Choroid plexus epithelial cell (primary cell): ENCODE measurements around the gene ASIP.
A peak's percentile ranks its signal among the peaks of the same experiment; 100 is the strongest.
"Not testable (repeated sequence)": the region's sequence is repeated elsewhere in the genome, so short reads cannot be mapped to it uniquely, and the experiment has no call there.

Source experiments
- DNase-seq: peaks from one replicate; pipeline ENCODE4 v3.0.0-alpha.2; 2010; ENCODE audit warnings: low read depth
- H3K4me3 ChIP-seq: 2 replicates; pipeline ENCODE4 v1.5.1; 2011; ENCODE audit warnings: low read depth, mild to moderate bottlenecking, control low read depth, low read length, moderate library complexity
- CTCF ChIP-seq: conservative IDR thresholded peaks from 2 replicates; pipeline ENCODE4 v1.5.1; 2011; ENCODE audit warnings: low read depth, mild to moderate bottlenecking, control low read depth, inconsistent platforms, low read length, moderate library complexity

ASIP gene

DNA sequence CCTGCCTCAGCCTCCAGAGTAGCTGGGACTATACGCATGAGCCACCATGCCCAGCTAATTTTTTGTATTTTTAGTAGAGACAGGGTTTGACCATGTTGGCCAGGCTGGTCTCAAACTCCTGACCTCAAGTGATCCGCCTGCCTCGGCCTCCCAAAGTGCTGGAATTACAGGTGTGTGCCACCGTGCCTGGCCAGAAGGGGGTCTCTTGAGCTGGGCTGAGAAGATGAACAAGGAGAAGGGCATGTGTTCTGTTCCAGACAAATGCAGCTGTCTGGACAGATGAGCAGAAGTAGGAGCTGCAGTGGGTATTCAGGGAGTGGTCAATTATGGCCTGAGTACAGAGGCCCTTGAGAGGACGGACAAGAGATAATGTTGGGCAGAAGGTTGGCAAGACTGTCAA is 46.3 kb downstream of the ASIP start:
- not testable (repeated sequence) for H3K4me3 ChIP-seq
- TF ChIP-seq CTCF = peak; percentile 11

GRCh38 chr20:34290471-34290870 is 49.2 kb downstream of the ASIP start:
- H3K4me3 ChIP-seq = no peak overlapping the region
- no peak for DNase-seq
- TF ChIP-seq CTCF = no peak

More for the DNA sequence above, 46.3 kb downstream of the ASIP start:
- DNase-seq = not testable (repeated sequence)

- H3K4me3 ChIP-seq = no peak overlapping the region
- no peak for DNase-seq
- TF ChIP-seq CTCF = no peak
These were observed 51.3 kb downstream of the ASIP start for GRCh38 chr20:34292496-34292895.

GRCh38 chr20:34293119-34293518 is 51.9 kb downstream of the ASIP start:
- H3K4me3 ChIP-seq = no peak overlapping the region
- TF ChIP-seq CTCF = no peak
- DNase-seq = no peak

GRCh38 chr20:34293589-34293988 is 52.4 kb downstream of the ASIP start:
- DNase-seq = no peak
- no peak overlapping the region for H3K4me3 ChIP-seq
- no peak for TF ChIP-seq CTCF

DNA sequence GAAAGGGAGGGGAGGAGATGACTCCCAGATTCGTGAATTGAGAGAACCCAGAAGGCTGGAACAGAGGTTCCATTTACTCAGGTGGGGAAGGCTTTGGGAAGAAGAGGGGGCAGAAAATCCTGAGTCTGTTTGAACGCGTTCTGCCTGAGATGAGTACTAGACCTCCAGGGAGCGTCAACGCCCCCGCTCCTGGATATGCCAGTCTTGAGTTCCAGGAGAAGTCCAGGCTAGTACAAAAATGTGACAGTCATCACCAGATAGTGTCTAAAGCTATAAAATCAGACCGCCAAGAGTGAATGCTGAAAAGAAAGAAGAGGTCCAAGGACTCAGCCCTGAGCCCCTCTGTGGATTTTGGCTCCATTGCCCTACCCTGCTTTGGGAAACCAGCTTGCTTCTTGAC is 53.3 kb downstream of the ASIP start:
- H3K4me3 ChIP-seq = no peak overlapping the region
- DNase-seq = no peak
- TF ChIP-seq CTCF = no peak

DNA sequence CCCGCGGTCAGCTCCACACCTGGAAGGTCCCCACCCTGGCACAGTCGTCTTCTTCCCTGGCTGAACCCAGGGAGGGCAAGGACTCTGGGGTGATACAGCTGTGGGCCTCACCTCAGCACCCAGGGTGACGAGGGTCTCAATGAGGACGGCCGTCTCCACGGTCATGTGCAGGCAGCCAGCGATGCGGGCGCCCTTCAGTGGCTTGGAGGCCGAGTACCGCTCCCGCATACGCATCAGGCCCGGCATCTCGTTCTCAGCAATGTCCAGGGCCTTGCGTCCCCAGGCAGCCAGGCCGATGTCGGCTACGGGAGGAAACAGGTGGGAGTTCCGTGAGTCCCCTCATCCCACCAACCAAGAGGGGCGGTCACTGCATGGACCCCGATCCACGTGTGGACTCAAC is 54.1 kb downstream of the ASIP start:
- no peak for TF ChIP-seq CTCF
- no peak for DNase-seq
- no peak overlapping the region for H3K4me3 ChIP-seq
